ENCODE results near the gene SLC2A9. TPM values are rescaled to one million over a fixed set of nuclear protein-coding genes. Genes with fewer than 3 reads are reported as not detected.

SLC2A9 gene
- total RNA-seq, 1 donor from 2014 or later: 19.0 TPM

- DNase-seq (no peak), ATAC-seq (no peak)
- TF ChIP-seq CTCF (IDR thresholded peaks at IDR 0.05): no peak
- Histone ChIP-seq H3K36me3 (no peaks in the 10 kb centered on the region), H3K27me3 (no peaks in the 10 kb centered on the region), H3K4me1 (no peaks in the 10 kb centered on the region), H3K27ac (no peak overlapping the region), H3K9me3 (no peaks in the 10 kb centered on the region), H3K4me3 (no peak overlapping the region)
- intact Hi-C loops (cut with DNase I): no loop called here
Observed at GRCh38 chr4:9866931-9867330, 154.4 kb downstream of the SLC2A9 start.

- ATAC-seq (no peak), DNase-seq (no peak)
- Histone ChIP-seq H3K27ac (no peak overlapping the region), H3K36me3 (no peaks in the 10 kb centered on the region), H3K27me3 (no peaks in the 10 kb centered on the region), H3K4me1 (no peaks in the 10 kb centered on the region), H3K4me3 (no peak overlapping the region), H3K9me3 (no peaks in the 10 kb centered on the region)
- TF ChIP-seq CTCF (IDR thresholded peaks at IDR 0.05): no peak
- intact Hi-C loops (cut with DNase I): no loop called here
Observed at GRCh38 chr4:9861561-9861960, 159.7 kb downstream of the SLC2A9 start.

GRCh38 chr4:9859810-9860209 is 161.5 kb downstream of the SLC2A9 start:
- intact Hi-C loops (cut with DNase I): no loop called here
- no peak for DNase-seq
- Histone ChIP-seq H3K36me3 (no peaks in the 10 kb centered on the region), H3K27me3 (no peaks in the 10 kb centered on the region), H3K4me3 (no peak overlapping the region), H3K4me1 (no peaks in the 10 kb centered on the region), H3K27ac (no peak overlapping the region), H3K9me3 (no peaks in the 10 kb centered on the region)
- no peak for ATAC-seq
- TF ChIP-seq CTCF (IDR thresholded peaks at IDR 0.05): no peak

GRCh38 chr4:9849538-9849920 is 171.8 kb downstream of the SLC2A9 start:
- Histone ChIP-seq H3K36me3 (no peaks in the 10 kb centered on the region), H3K27me3 (no peaks in the 10 kb centered on the region), H3K27ac (no peak overlapping the region), H3K4me3 (no peak overlapping the region), H3K9me3 (no peaks in the 10 kb centered on the region), H3K4me1 (no peaks in the 10 kb centered on the region)
- intact Hi-C loops (cut with DNase I): no loop called here
- TF ChIP-seq CTCF (IDR thresholded peaks at IDR 0.05): no peak
- DNase-seq: no peak
- ATAC-seq: peak; percentile 10

- H3K9me3 ChIP-seq: no peaks in the 10 kb centered on the region
- no peak overlapping the region for H3K4me3 ChIP-seq
- no peaks in the 10 kb centered on the region for H3K4me1 ChIP-seq
- intact Hi-C loops (cut with DNase I): no loop called here
- DNase-seq (no peak), ATAC-seq (no peak)
- no peaks in the 10 kb centered on the region for H3K36me3 ChIP-seq
- TF ChIP-seq CTCF (IDR thresholded peaks at IDR 0.05): no peak
- H3K27me3 ChIP-seq: no peaks in the 10 kb centered on the region
- H3K27ac ChIP-seq: no peak overlapping the region
Observed at GRCh38 chr4:9847968-9848748, 173.1 kb downstream of the SLC2A9 start.

Measured in upper lobe of right lung (tissue), 1 donor.